ENCODE data around the gene GPR132.
A peak's percentile ranks its signal among the peaks of the same experiment; 100 is the strongest.

The GPR132 gene

GRCh38 chr14:105019861-105020814 lies 45.1 kb downstream of the GPR132 start:
- peak; percentile 54 for DNase-seq

- no peak for DNase-seq
These were observed 46.8 kb downstream of the GPR132 start for GRCh38 chr14:105018414-105018813.

- DNase-seq, result no peak
These were observed 49.3 kb downstream of the GPR132 start for GRCh38 chr14:105015905-105016304.

- DNase-seq, result no peak
These were observed 50.0 kb downstream of the GPR132 start for GRCh38 chr14:105015242-105015641.

- no peak for DNase-seq
These were observed 50.6 kb downstream of the GPR132 start for GRCh38 chr14:105014631-105015030.

- DNase-seq, result no peak
These were observed 51.2 kb downstream of the GPR132 start for GRCh38 chr14:105014032-105014431.

GRCh38 chr14:105013150-105013785 lies 52.0 kb downstream of the GPR132 start:
- DNase-seq, result no peak

GRCh38 chr14:105012171-105012985 lies 52.9 kb downstream of the GPR132 start:
- DNase-seq, result no peak

GRCh38 chr14:105011312-105011990 lies 53.8 kb downstream of the GPR132 start:
- DNase-seq, result no peak

- DNase-seq, result no peak
These were observed 54.3 kb downstream of the GPR132 start for GRCh38 chr14:105010891-105011291.

- DNase-seq, result no peak
These were observed 55.1 kb downstream of the GPR132 start for GRCh38 chr14:105010106-105010505.

GRCh38 chr14:105007593-105008264 lies 57.5 kb downstream of the GPR132 start:
- DNase-seq, result no peak

- no peak for DNase-seq
These were observed 58.2 kb downstream of the GPR132 start for GRCh38 chr14:105006831-105007592.

- DNase-seq, result no peak
These were observed 59.0 kb downstream of the GPR132 start for GRCh38 chr14:105005929-105006830.

- DNase-seq, result no peak
These were observed 59.8 kb downstream of the GPR132 start for GRCh38 chr14:105005329-105005928.
